ENCODE measurements around the gene CYB5R2.

Gene CYB5R2

DNA sequence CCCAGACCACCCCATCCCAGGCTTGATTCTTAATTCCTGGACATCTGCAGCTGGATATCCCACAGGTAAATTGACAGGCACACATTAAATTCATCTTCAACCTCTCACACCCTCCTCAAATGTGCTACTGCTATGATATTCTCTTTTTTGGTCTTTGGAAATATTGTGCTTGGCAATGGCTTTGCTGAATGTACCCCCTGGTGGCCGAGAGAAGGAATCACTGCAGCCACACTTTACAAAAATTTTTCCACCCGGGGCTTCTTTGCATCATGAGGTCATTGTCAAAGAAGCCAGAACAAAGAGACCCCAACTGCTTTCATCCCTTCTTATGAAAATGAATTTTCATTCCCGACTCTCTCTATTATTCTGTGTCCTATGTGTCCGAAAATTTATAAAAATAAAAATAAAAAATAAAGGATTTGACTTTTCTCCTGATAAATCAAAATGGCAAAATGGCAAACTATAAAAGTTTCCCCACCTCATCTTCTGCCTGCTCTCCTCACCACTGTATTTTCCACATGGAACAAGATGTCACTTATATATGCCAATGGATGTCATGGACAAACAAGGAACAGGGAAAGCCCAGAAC, 15.0 kb upstream of the CYB5R2 start:
- Histone ChIP-seq H3K9ac (no peak overlapping the region), H4K20me1 (no peaks in the 10 kb centered on the region), H3K4me2 (no peak overlapping the region), H3K36me3 (no peaks in the 10 kb centered on the region), H3K27me3 (no peaks in the 10 kb centered on the region), H3K4me3 (no peak overlapping the region), H3K27ac (no peak overlapping the region), H3K4me1 (no peaks in the 10 kb centered on the region), H3K9me3 (no peaks in the 10 kb centered on the region)
- TF ChIP-seq Cebpa-rat (IDR thresholded peaks at IDR 0.05) = no peak

DNA sequence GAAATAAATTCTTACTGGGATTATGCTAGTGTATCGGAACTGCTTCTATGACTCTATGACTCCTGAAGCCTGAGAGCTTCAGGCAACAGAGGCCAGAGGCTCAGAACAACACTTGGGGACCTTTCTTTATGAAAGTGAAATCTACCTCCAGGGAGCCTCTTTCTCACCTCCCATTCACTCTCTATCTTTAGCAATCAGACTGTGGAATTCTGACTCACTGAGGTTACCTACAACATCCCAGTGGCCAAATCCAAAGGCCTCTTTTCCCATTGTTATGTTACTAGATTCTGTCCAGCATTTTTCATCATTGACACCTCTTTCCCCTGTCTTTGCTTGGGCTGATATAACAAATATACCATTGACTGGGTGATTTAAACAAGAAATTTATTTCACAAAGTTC, 14.1 kb upstream of the CYB5R2 start:
- Histone ChIP-seq H3K4me3 (no peak overlapping the region), H3K36me3 (no peaks in the 10 kb centered on the region), H3K27ac (no peak overlapping the region), H3K4me2 (no peak overlapping the region), H3K9me3 (no peaks in the 10 kb centered on the region), H3K4me1 (no peaks in the 10 kb centered on the region), H3K9ac (no peak overlapping the region), H4K20me1 (no peaks in the 10 kb centered on the region), H3K27me3 (no peaks in the 10 kb centered on the region)
- TF ChIP-seq Cebpa-rat (IDR thresholded peaks at IDR 0.05) = no peak

DNA sequence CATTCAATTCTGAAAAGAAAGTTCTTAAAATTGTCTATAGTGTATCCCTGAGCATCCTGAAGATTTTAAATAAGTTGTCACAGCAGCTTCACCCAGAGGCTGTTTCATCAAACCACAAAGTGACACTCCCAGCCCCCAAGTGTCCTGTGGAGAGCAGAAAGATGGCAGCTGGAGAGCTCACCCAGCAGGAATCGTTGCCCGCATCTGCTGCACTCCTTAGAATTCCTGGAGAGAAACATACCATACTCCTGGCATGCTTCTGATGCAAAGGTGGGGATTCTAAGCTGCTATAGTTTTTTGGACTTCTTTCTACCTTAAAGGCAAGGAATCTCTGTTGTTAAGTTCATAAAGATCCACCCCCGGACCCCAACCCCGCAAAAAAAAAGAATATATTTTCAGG, 13.5 kb upstream of the CYB5R2 start:
- Histone ChIP-seq H3K9me3 (no peaks in the 10 kb centered on the region), H3K4me3 (no peak overlapping the region)
- no peak for TF ChIP-seq Cebpa-rat (IDR thresholded peaks at IDR 0.05)

DNA sequence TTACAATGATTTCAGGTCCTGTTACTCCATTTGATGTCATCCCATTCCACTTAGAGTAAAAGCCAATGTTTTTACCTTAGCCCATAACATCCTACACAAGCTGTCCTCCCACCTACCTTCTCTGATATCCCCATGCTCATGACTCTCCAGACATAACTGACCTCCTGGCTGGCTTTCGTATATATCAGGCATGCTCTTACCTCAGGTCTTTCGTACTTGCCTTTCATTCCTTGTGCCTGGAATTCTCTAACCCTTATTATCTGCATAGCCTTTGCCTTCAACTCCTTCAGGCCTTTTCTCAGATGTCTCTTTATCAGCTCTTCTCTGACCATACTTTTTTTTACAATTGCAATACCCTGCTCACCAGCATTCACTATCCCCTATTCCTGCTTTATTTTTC, 10.3 kb upstream of the CYB5R2 start:
- Histone ChIP-seq H3K4me1 (no peaks in the 10 kb centered on the region), H3K4me2 (no peak overlapping the region), H3K9ac (no peak overlapping the region), H3K36me3 (no peaks in the 10 kb centered on the region), H3K27ac (no peak overlapping the region), H3K9me3 (no peaks in the 10 kb centered on the region), H3K27me3 (no peaks in the 10 kb centered on the region), H4K20me1 (no peaks in the 10 kb centered on the region), H3K4me3 (no peak overlapping the region)
- no peak for TF ChIP-seq Cebpa-rat (IDR thresholded peaks at IDR 0.05)

More for the DNA sequence above, 13.5 kb upstream of the CYB5R2 start:
- H3K27me3 ChIP-seq = no peaks in the 10 kb centered on the region
- H3K27ac ChIP-seq = no peak overlapping the region
- H3K9ac ChIP-seq = no peak overlapping the region
- no peaks in the 10 kb centered on the region for H3K36me3 ChIP-seq
- no peak overlapping the region for H3K4me2 ChIP-seq
- no peaks in the 10 kb centered on the region for H3K4me1 ChIP-seq
- H4K20me1 ChIP-seq = no peaks in the 10 kb centered on the region

DNA sequence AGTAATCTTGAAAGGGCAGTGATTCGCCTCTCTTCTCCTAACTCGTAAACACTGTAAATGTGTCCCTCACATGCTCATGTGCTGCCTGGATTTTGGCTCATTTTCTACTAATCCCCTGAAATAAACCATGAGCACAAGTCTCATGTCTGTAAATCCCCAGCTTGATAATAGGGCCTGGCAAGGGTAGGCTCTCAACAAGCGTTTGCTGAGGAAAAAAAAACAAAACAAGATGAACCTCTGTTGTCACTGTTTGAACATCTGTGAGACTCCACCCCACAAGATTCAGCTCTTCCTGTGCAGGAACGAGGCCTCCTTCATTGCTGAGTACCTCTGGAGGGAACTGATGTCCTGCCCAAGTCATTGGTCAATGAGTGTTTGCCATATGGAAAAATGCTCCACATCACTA, 4.5 kb upstream of the CYB5R2 start:
- H3K9ac ChIP-seq = no peak overlapping the region
- H3K9me3 ChIP-seq = peaks cover 6% of the 10 kb centered on the region
- no peaks in the 10 kb centered on the region for H3K27me3 ChIP-seq
- H3K4me2 ChIP-seq = no peak overlapping the region
- H3K27ac ChIP-seq = no peak overlapping the region
- no peaks in the 10 kb centered on the region for H4K20me1 ChIP-seq
- H3K4me3 ChIP-seq = no peak overlapping the region
- H3K4me1 ChIP-seq = no peaks in the 10 kb centered on the region
- TF ChIP-seq Cebpa-rat (IDR thresholded peaks at IDR 0.05) = no peak
- H3K36me3 ChIP-seq = no peaks in the 10 kb centered on the region

DNA sequence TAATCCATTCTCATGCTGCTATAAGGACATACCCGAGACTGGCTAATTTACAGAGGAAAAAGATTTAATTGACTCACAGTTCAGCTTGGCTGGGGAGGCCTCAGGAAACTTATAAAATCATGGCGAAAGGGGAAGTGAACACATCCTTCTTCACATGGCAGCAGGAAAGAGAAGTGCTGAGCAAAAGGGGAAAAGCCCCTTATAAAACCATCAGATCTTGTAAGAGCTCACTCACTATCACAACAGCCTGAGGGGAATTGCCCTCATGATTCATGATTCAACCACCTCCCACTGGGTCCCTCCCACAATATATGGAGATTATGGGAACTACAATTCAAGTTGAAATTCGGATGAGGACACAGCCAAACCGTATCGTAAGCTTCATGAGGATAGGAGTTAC, 3.8 kb upstream of the CYB5R2 start:
- TF ChIP-seq Cebpa-rat (IDR thresholded peaks at IDR 0.05) = no peak
- H4K20me1 ChIP-seq = no peaks in the 10 kb centered on the region
- H3K9me3 ChIP-seq = peaks cover 6% of the 10 kb centered on the region
- H3K4me3 ChIP-seq = no peak overlapping the region
- H3K9ac ChIP-seq = no peak overlapping the region
- no peaks in the 10 kb centered on the region for H3K36me3 ChIP-seq
- no peak overlapping the region for H3K27ac ChIP-seq
- H3K27me3 ChIP-seq = no peaks in the 10 kb centered on the region
- H3K4me1 ChIP-seq = no peaks in the 10 kb centered on the region
- no peak overlapping the region for H3K4me2 ChIP-seq

DNA sequence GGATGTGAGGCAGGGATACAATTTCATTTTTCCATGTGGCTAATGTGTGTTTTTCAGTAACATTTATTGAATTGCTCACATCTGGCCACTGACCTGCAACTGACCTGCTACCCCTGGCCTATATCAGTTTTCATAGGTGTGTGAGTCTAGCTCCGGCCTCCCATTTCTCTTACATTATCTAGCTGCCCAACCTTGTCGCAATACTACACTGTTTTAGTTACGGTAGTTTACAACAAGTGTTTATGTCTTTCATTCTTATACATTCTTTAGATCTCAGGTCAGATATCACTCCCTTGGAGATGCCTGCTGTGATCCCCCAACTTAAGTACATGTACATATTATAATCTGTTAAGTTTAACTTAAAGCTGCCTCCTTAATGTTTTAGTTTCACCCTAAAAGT, 2.3 kb upstream of the CYB5R2 start:
- Histone ChIP-seq H3K27ac (no peak overlapping the region), H3K4me1 (no peaks in the 10 kb centered on the region), H3K4me2 (no peak overlapping the region)

DNA sequence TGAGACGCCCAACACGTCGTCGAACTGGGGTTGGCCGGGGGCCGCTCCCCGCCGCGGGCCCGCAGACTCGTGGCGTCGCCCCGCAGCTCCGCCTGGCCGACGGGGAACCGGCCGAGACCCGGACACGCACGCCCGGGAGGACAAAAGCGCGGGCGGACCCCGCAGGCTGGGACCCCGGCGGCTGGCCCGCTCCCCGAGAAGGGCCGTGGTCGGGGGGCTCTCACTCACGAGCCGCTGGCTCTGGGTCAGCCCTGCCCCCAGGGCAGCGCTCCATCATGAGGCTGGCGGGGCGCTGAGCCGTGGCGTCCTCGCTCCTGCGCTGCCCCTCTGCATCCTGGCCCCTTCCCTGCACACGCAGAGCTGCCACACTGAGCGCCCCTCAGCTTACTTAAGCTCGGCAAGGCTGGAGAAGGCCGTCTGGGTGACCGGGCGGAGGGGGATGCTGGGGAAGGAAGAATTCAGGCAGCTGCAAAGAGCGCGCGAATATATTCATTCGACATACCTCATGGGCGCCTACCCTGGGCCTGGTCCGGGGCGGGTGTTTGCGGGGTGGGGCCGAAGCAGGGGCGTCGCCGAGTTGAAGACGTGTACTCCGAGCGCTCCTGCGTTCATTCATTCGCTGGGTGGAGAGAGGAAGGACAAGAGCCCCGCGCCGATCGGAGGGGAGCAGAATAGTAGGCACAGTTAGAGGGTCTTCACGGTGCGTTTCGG, 579 bp upstream of the CYB5R2 start:
- Histone ChIP-seq H3K4me2 (no peak overlapping the region), H4K20me1 (no peaks in the 10 kb centered on the region), H3K9me3 (peaks cover 6% of the 10 kb centered on the region), H3K4me3 (no peak overlapping the region), H3K27me3 (no peaks in the 10 kb centered on the region), H3K9ac (no peak overlapping the region), H3K27ac (no peak overlapping the region), H3K36me3 (no peaks in the 10 kb centered on the region), H3K4me1 (no peaks in the 10 kb centered on the region)
- TF ChIP-seq Cebpa-rat (IDR thresholded peaks at IDR 0.05) = no peak

More for the DNA sequence above, 2.3 kb upstream of the CYB5R2 start:
- TF ChIP-seq Cebpa-rat (IDR thresholded peaks at IDR 0.05) = no peak
- H3K9me3 ChIP-seq = peaks cover 6% of the 10 kb centered on the region
- H3K9ac ChIP-seq = no peak overlapping the region
- no peaks in the 10 kb centered on the region for H4K20me1 ChIP-seq
- H3K4me3 ChIP-seq = no peak overlapping the region
- no peaks in the 10 kb centered on the region for H3K27me3 ChIP-seq
- no peaks in the 10 kb centered on the region for H3K36me3 ChIP-seq

DNA sequence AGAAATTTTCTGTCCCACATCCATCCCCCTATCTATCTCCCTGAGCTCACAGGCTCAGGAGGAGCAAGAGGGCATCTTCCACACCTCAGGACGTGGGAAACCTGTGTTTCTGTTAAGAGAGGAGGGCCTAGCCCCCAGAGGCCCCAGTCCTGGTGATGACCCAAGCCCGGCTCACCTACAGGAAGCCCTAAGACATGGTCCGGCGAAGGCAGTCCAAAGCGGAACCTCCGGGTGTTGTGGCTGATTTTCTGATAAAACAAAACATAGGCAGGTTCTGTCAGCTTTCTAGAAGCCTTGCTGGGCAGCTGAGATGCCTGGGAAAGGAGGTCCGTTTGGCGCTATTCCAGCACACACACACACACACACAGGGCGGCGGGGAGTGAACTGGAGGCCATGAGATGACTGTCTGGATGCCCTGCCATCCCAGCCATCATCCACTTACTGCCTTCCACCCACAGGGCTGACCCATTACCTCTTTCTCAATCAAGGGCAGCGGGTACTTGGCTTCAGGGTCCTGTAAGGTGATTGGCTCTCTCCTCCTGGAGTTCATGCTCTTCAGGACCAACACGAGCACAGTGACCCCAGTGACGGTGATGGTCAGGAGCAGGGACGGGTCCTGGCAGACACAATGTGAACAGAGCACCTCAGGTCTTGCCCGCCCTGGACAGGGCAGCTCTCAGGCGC, 882 bp downstream of the CYB5R2 start:
- H3K27me3 ChIP-seq = no peaks in the 10 kb centered on the region
- no peaks in the 10 kb centered on the region for H4K20me1 ChIP-seq
- no peaks in the 10 kb centered on the region for H3K36me3 ChIP-seq
- no peak for TF ChIP-seq Cebpa-rat (IDR thresholded peaks at IDR 0.05)
- H3K4me2 ChIP-seq = no peak overlapping the region
- no peak overlapping the region for H3K4me3 ChIP-seq
- no peak overlapping the region for H3K9ac ChIP-seq
- H3K27ac ChIP-seq = no peak overlapping the region
- peaks cover 6% of the 10 kb centered on the region for H3K9me3 ChIP-seq
- no peaks in the 10 kb centered on the region for H3K4me1 ChIP-seq
